IgD-negative memory B cell (primary cell): ENCODE measurements around the gene MUC15. TPM values are rescaled to one million over a fixed set of nuclear protein-coding genes. Genes with fewer than 3 reads are reported as not detected.

Experiments
- H3K27ac Mint-ChIP-seq, 3 donors: one replicate each; pipeline ENCODE4 v1.8.0; 2020 to 2022; ENCODE audit warnings: mild to moderate bottlenecking in 3 of 3, mixed read lengths in 3 of 3, moderate library complexity in 1 of 3
- H3K27me3 Mint-ChIP-seq: one replicate; pipeline ENCODE4 v1.8.0; 2021; ENCODE audit warnings: mixed read lengths
- H3K36me3 Mint-ChIP-seq: one replicate; pipeline ENCODE4 v1.8.0; 2020; ENCODE audit warnings: mild to moderate bottlenecking, mixed read lengths
- H3K4me1 Mint-ChIP-seq, 3 donors: one replicate each; pipeline ENCODE4 v1.8.0; 2020 to 2022; ENCODE audit warnings: mixed read lengths in 3 of 3, mild to moderate bottlenecking in 1 of 3
- H3K4me3 Mint-ChIP-seq, 4 donors: one replicate each; pipeline ENCODE4 v1.8.0; 2020 to 2022; ENCODE audit warnings: mild to moderate bottlenecking in 4 of 4, mixed read lengths in 4 of 4, moderate library complexity in 3 of 4
- H3K9me3 Mint-ChIP-seq, 3 donors: one replicate each; pipeline ENCODE4 v1.8.0; 2020 to 2021; ENCODE audit warnings: mixed read lengths in 3 of 3, mild to moderate bottlenecking in 1 of 3
- polyA plus RNA-seq: library from polyadenylated mRNA; unstranded; fragments of 300-500 nt; fragmentation: Illumina TruSeq; gene quantifications from one replicate; pipeline ENCODE4 v1.2.3, GENCODE V29; 2021

MUC15 gene
- polyA plus RNA-seq, 1 donor from 2014 or later: not detected

DNA sequence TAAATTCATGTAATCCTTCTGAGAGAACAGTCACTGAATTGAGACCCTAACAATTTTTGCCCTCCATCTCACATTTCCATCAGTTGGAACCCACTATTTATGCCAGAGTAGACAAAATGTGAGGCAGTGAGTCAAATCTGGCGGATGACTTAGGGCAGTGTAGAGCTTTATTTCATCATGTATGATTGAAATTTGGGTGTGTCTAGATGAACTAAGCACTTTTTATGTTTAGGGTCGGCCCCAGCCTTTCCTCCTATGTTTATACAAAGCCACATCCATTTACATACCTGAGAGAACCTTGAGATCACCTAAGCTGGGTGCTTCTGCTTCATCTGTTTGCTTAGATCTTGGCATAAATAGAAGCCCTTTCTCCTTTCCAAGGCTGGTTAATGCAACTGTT is 15.0 kb upstream of the MUC15 start:
- Mint-ChIP-seq H3K4me1 (no peaks in the 10 kb centered on the region), H3K9me3 (peaks cover 0 to 4% (median 2%) of the 10 kb centered on the region in 3 donors), H3K4me3 (no peak overlapping the region), H3K27ac (no peak overlapping the region), H3K36me3 (no peaks in the 10 kb centered on the region), H3K27me3 (no peaks in the 10 kb centered on the region)

DNA sequence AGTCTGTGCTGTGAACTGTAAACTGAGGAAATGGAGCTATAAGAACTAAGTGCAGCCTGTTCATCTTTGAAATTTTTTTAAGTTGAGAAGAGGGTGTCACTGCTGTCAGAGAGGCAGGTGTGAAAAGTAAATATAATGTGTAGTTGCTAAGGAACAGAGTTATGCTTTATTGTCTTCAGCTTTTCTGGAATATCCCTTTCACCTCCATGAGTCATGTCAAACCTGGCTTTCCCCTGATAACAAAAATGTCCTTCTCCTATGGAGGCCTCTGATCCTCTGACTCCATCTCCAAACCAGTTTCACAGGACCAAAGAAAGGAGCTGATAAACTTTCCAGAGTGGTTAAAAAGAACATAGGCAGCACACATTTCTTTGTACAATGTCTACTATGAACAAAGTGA is 12.8 kb upstream of the MUC15 start:
- H3K4me3 Mint-ChIP-seq: no peak overlapping the region
- no peak overlapping the region for H3K27ac Mint-ChIP-seq
- H3K9me3 Mint-ChIP-seq: peaks cover 0 to 2% (median 0%) of the 10 kb centered on the region in 3 donors
- no peaks in the 10 kb centered on the region for H3K27me3 Mint-ChIP-seq
- no peaks in the 10 kb centered on the region for H3K36me3 Mint-ChIP-seq
- no peaks in the 10 kb centered on the region for H3K4me1 Mint-ChIP-seq

DNA sequence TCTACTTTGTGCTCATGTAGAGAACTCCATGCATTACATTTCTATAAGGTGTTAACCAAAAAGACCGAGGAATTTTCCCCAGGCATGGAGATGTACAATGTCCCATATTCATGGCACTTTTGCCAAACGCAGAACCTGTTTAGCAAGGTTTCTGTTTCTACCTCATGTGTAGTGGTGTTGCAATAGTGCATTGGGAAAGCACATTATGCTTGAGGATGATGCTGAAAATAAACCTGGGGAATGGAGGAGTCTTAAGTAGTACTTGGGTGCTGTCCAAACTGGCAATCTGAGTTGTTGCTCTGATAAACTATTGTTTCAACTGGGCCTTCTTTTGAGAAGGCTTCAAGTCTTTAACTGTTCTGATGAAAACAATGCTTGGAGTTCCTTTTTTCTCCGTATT is 11.5 kb upstream of the MUC15 start:
- H3K9me3 Mint-ChIP-seq: peaks cover 0 to 2% (median 0%) of the 10 kb centered on the region in 3 donors

GRCh38 chr11:26580929-26581328 is 8.9 kb upstream of the MUC15 start:
- Mint-ChIP-seq H3K27me3 (no peaks in the 10 kb centered on the region), H3K36me3 (no peaks in the 10 kb centered on the region), H3K4me3 (no peak overlapping the region), H3K9me3 (peaks cover 0 to 1% (median 0%) of the 10 kb centered on the region in 3 donors), H3K27ac (no peak overlapping the region), H3K4me1 (no peaks in the 10 kb centered on the region)

More for the DNA sequence above, 11.5 kb upstream of the MUC15 start:
- Mint-ChIP-seq H3K4me1 (no peaks in the 10 kb centered on the region), H3K4me3 (no peak overlapping the region), H3K36me3 (no peaks in the 10 kb centered on the region), H3K27ac (no peak overlapping the region), H3K27me3 (no peaks in the 10 kb centered on the region)

GRCh38 chr11:26579683-26580082 is 7.6 kb upstream of the MUC15 start:
- no peaks in the 10 kb centered on the region for H3K36me3 Mint-ChIP-seq
- no peak overlapping the region for H3K4me3 Mint-ChIP-seq
- no peak overlapping the region for H3K27ac Mint-ChIP-seq
- no peaks in the 10 kb centered on the region for H3K4me1 Mint-ChIP-seq
- H3K9me3 Mint-ChIP-seq: no peaks in the 10 kb centered on the region
- no peaks in the 10 kb centered on the region for H3K27me3 Mint-ChIP-seq

- Mint-ChIP-seq H3K9me3 (no peaks in the 10 kb centered on the region), H3K4me1 (no peaks in the 10 kb centered on the region), H3K4me3 (no peak overlapping the region), H3K36me3 (no peaks in the 10 kb centered on the region), H3K27me3 (no peaks in the 10 kb centered on the region), H3K27ac (no peak overlapping the region)
These were observed 7.1 kb upstream of the MUC15 start for GRCh38 chr11:26578998-26579661.

DNA sequence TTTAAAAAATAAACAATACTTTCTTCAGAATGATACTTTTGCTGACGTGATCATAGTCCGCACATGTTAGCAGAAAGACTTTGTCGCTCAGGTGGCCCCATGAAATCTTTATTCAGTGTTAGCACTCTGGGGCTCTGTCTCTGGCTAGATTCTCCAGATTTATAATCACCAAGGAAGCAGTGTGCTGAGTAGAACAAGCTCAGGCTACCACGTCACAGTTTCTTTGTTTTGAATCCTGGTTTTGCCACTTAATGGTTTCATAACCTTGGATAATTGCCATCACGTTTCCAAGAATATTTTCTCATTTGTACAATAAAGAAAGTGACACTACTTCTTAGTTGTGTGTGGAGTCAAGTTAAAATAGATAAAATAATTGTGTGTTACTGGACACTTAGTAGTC is 3.9 kb upstream of the MUC15 start:
- no peaks in the 10 kb centered on the region for H3K4me1 Mint-ChIP-seq
- H3K36me3 Mint-ChIP-seq: no peaks in the 10 kb centered on the region
- no peaks in the 10 kb centered on the region for H3K27me3 Mint-ChIP-seq
- H3K4me3 Mint-ChIP-seq: no peak overlapping the region
- no peaks in the 10 kb centered on the region for H3K9me3 Mint-ChIP-seq
- H3K27ac Mint-ChIP-seq: no peak overlapping the region

DNA sequence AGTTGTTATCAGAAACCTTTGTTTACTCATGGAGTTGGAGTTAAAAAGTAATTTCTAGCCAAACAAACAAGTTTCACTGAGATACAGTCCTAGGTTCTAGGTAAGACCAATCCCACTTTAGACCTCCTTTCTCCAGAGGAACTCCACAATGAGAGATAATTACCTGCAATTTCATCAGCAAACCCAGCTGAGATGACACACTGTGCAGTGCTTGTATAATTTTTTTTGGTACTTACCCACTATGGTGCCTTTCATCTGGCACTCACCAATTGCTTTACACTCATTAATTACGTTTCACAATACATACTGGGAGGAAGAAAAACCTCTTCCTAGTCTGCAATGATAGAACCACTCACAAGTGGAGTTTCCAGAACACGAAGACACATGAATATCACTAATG is 1.8 kb upstream of the MUC15 start:
- no peaks in the 10 kb centered on the region for H3K4me1 Mint-ChIP-seq
- no peak overlapping the region for H3K4me3 Mint-ChIP-seq
- H3K9me3 Mint-ChIP-seq: no peaks in the 10 kb centered on the region
- H3K27ac Mint-ChIP-seq: no peak overlapping the region
- no peaks in the 10 kb centered on the region for H3K36me3 Mint-ChIP-seq
- no peaks in the 10 kb centered on the region for H3K27me3 Mint-ChIP-seq

DNA sequence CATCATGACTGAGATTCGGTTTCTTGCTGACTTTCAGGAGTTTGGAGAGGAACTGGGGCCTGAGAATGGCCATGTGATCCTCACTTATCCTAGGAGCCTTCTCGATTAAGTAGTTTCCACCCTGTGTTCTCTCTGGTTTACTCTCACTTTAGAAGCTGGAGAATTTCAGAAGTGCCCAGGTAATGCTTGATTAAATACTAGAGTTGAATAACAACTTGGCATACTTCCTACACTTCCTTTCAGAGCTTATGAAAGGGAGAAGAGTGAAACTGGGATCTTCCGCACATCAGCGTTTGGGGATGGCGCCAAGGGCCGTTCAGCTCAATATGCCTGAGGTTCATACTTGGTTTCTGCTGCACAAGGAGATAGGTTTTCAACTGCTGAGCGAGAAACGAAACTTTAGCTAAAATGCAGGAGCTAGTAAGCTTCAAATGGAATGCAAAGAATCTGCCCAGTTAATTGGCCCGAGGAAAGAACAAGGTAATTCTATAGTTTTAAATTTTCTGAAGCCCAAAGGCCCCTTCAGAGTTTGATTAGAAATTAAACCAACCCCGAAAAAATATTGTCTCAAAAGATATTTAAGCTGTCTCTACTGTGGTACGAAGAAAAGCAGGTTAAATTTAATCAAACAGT is 823 bp upstream of the MUC15 start:
- Mint-ChIP-seq H3K27ac (no peak overlapping the region), H3K27me3 (no peaks in the 10 kb centered on the region), H3K36me3 (no peaks in the 10 kb centered on the region), H3K4me3 (no peak overlapping the region), H3K4me1 (no peaks in the 10 kb centered on the region), H3K9me3 (no peaks in the 10 kb centered on the region)

GRCh38 chr11:26569646-26570045 is 2.4 kb downstream of the MUC15 start:
- H3K27ac Mint-ChIP-seq: no peak overlapping the region
- H3K36me3 Mint-ChIP-seq: no peaks in the 10 kb centered on the region
- H3K27me3 Mint-ChIP-seq: no peaks in the 10 kb centered on the region
- H3K9me3 Mint-ChIP-seq: peaks cover 0 to 6% (median 0%) of the 10 kb centered on the region in 3 donors
- no peak overlapping the region for H3K4me3 Mint-ChIP-seq
- no peaks in the 10 kb centered on the region for H3K4me1 Mint-ChIP-seq

DNA sequence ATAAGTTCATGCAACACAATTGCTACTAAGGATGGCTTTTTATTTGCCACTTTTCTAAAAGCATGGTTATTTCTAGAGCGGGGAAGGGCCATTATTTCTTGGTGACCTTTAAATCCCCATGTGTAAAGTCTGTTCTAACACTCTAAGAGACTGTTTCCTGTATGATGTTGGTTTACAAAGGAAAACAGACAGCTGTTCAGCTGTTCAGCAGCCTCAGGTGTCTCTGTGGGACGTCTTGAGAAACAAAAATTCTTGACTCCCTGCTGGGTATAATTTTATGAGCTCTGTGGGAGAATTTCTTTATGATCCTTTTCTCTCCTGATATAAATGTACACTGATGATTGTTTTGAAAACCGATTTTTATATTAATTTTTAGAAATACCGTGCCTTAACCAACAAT is 13.9 kb downstream of the MUC15 start:
- Mint-ChIP-seq H3K36me3 (no peaks in the 10 kb centered on the region), H3K9me3 (peaks cover 0 to 5% (median 0%) of the 10 kb centered on the region in 3 donors), H3K27ac (no peak overlapping the region)

GRCh38 chr11:26557666-26558065 is 14.4 kb downstream of the MUC15 start:
- Mint-ChIP-seq H3K4me1 (no peaks in the 10 kb centered on the region), H3K36me3 (no peaks in the 10 kb centered on the region), H3K9me3 (peaks cover 0 to 5% (median 0%) of the 10 kb centered on the region in 3 donors), H3K4me3 (no peak overlapping the region), H3K27ac (no peak overlapping the region), H3K27me3 (no peaks in the 10 kb centered on the region)

More for the DNA sequence above, 13.9 kb downstream of the MUC15 start:
- Mint-ChIP-seq H3K27me3 (no peaks in the 10 kb centered on the region), H3K4me1 (no peaks in the 10 kb centered on the region), H3K4me3 (no peak overlapping the region)

DNA sequence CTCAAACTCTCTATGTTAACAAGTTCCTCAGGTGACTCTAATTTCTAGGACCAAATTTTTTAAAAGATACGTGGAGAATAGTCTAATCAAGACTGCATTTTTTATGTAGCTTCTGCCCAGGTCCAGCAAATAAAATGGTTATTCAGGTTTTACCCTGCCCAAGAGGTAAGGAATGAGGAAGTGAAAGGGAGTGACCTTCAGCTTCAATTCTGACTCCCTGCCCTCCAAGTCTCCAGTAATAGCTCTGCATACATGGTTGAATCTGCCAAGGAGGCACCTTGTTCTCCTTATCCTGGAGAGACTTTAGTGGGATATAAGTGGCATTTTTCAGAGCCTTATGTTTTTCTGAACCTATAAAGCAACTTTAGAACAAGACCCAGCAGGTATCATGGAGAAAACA is 15.5 kb downstream of the MUC15 start:
- no peaks in the 10 kb centered on the region for H3K4me1 Mint-ChIP-seq
- no peaks in the 10 kb centered on the region for H3K27me3 Mint-ChIP-seq
- no peak overlapping the region for H3K27ac Mint-ChIP-seq
- no peak overlapping the region for H3K4me3 Mint-ChIP-seq
- no peaks in the 10 kb centered on the region for H3K36me3 Mint-ChIP-seq
- peaks cover 0 to 5% (median 0%) of the 10 kb centered on the region in 3 donors for H3K9me3 Mint-ChIP-seq

GRCh38 chr11:26554455-26554854 is 17.6 kb downstream of the MUC15 start:
- Mint-ChIP-seq H3K9me3 (peaks cover 0 to 3% (median 0%) of the 10 kb centered on the region in 3 donors), H3K27me3 (no peaks in the 10 kb centered on the region), H3K4me3 (no peak overlapping the region), H3K4me1 (no peaks in the 10 kb centered on the region), H3K27ac (no peak overlapping the region), H3K36me3 (no peaks in the 10 kb centered on the region)

DNA sequence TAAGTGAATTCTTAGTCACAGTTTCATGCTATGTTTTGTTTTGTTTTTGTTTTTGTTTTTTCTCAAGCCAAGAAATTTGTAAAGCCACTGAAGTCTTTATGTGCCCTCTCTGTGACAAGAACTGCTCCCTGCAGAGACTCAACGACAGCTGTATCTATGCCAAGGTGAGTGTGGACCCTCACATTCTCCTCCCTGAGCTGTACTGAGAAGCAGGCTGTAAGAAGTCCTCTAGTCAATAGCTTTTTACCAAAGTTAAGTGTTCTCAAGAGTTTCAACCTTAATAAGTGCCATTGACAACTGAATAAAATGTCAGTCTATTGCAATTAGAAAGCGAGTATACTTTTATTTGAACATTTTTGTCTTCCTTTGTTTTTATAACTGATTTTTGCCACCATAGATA is 18.9 kb downstream of the MUC15 start:
- Mint-ChIP-seq H3K27ac (no peak overlapping the region), H3K9me3 (peaks cover 0 to 5% (median 0%) of the 10 kb centered on the region in 3 donors), H3K27me3 (no peaks in the 10 kb centered on the region), H3K4me1 (no peaks in the 10 kb centered on the region), H3K36me3 (no peaks in the 10 kb centered on the region), H3K4me3 (peak overlapping the region in 1 of 4 donors; percentile 40)

GRCh38 chr11:26551186-26551801 is 20.8 kb downstream of the MUC15 start:
- no peaks in the 10 kb centered on the region for H3K4me1 Mint-ChIP-seq
- H3K4me3 Mint-ChIP-seq: no peak overlapping the region
- H3K36me3 Mint-ChIP-seq: no peaks in the 10 kb centered on the region
- peaks cover 0 to 2% (median 0%) of the 10 kb centered on the region in 3 donors for H3K9me3 Mint-ChIP-seq
- H3K27ac Mint-ChIP-seq: no peak overlapping the region
- H3K27me3 Mint-ChIP-seq: no peaks in the 10 kb centered on the region
